HUES48 (cell line): ENCODE measurements around the gene LACRT.

ENCODE experiments used
- H3K27ac ChIP-seq: one replicate; pipeline ENCODE4 v1.7.0; 2013; ENCODE audit warnings: low read depth, low read length, inconsistent platforms
- H3K27me3 ChIP-seq: 2 replicates; pipeline ENCODE4 v1.6.1; 2013; ENCODE audit warnings: mild to moderate bottlenecking, low read length; ENCODE audit not compliant: control insufficient read depth, insufficient read depth
- H3K36me3 ChIP-seq: 2 replicates; pipeline ENCODE4 v1.6.1; 2013; ENCODE audit warnings: low read length; ENCODE audit not compliant: control insufficient read depth, insufficient read depth
- H3K4me1 ChIP-seq: 2 replicates; pipeline ENCODE4 v1.6.1; 2013; ENCODE audit warnings: mild to moderate bottlenecking, low read length; ENCODE audit not compliant: control insufficient read depth, insufficient read depth
- H3K4me3 ChIP-seq: 2 replicates; pipeline ENCODE4 v1.5.1; 2013; ENCODE audit warnings: mild to moderate bottlenecking, low read depth, low read length
- H3K9ac ChIP-seq: 2 replicates; pipeline ENCODE4 v1.6.1; 2013; ENCODE audit warnings: mild to moderate bottlenecking, low read depth, low read length, moderate library complexity
- H3K9me3 ChIP-seq: 2 replicates; pipeline ENCODE4 v1.6.1; 2013; ENCODE audit warnings: low read length; ENCODE audit not compliant: control insufficient read depth, insufficient read depth

LACRT gene

GRCh38 chr12:54602661-54603060, 32.0 kb downstream of the LACRT start:
- Histone ChIP-seq H3K27me3 (peaks cover 9% of the 10 kb centered on the region), H3K9ac (no peak overlapping the region), H3K4me1 (no peaks in the 10 kb centered on the region), H3K36me3 (no peaks in the 10 kb centered on the region), H3K27ac (no peak overlapping the region), H3K4me3 (no peak overlapping the region), H3K9me3 (no peaks in the 10 kb centered on the region)

- H3K4me3 ChIP-seq = no peak overlapping the region
- H3K9me3 ChIP-seq = no peaks in the 10 kb centered on the region
- no peaks in the 10 kb centered on the region for H3K36me3 ChIP-seq
- peaks cover 6% of the 10 kb centered on the region for H3K27me3 ChIP-seq
- no peak overlapping the region for H3K9ac ChIP-seq
- H3K27ac ChIP-seq = no peak overlapping the region
- no peaks in the 10 kb centered on the region for H3K4me1 ChIP-seq
These were observed 32.9 kb downstream of the LACRT start for GRCh38 chr12:54601841-54602240.

- H3K4me3 ChIP-seq = no peak overlapping the region
- no peaks in the 10 kb centered on the region for H3K4me1 ChIP-seq
- no peak overlapping the region for H3K27ac ChIP-seq
- H3K27me3 ChIP-seq = peaks cover 22% of the 10 kb centered on the region
- no peaks in the 10 kb centered on the region for H3K9me3 ChIP-seq
- no peaks in the 10 kb centered on the region for H3K36me3 ChIP-seq
- H3K9ac ChIP-seq = no peak overlapping the region
These were observed 35.7 kb downstream of the LACRT start for GRCh38 chr12:54598970-54599369.

GRCh38 chr12:54596526-54596946, 38.2 kb downstream of the LACRT start:
- Histone ChIP-seq H3K36me3 (no peaks in the 10 kb centered on the region), H3K9me3 (no peaks in the 10 kb centered on the region), H3K27me3 (peaks cover 42% of the 10 kb centered on the region), H3K4me1 (no peaks in the 10 kb centered on the region), H3K9ac (no peak overlapping the region), H3K27ac (no peak overlapping the region), H3K4me3 (no peak overlapping the region)

GRCh38 chr12:54595471-54595870, 39.2 kb downstream of the LACRT start:
- peaks cover 4% of the 10 kb centered on the region; the same call in 1 of the 2 replicates for H3K4me1 ChIP-seq
- H3K4me3 ChIP-seq = no peak overlapping the region
- H3K27ac ChIP-seq = no peak overlapping the region
- H3K36me3 ChIP-seq = no peaks in the 10 kb centered on the region
- H3K9me3 ChIP-seq = no peaks in the 10 kb centered on the region
- H3K27me3 ChIP-seq = peaks cover 52% of the 10 kb centered on the region
- no peak overlapping the region for H3K9ac ChIP-seq

- Histone ChIP-seq H3K9ac (no peak overlapping the region), H3K4me1 (peaks cover 21% of the 10 kb centered on the region), H3K27me3 (peaks cover 69% of the 10 kb centered on the region), H3K27ac (no peak overlapping the region), H3K9me3 (no peaks in the 10 kb centered on the region), H3K4me3 (no peak overlapping the region), H3K36me3 (no peaks in the 10 kb centered on the region)
These were observed 41.0 kb downstream of the LACRT start for GRCh38 chr12:54593725-54594124.

- no peak overlapping the region for H3K27ac ChIP-seq
- no peaks in the 10 kb centered on the region for H3K9me3 ChIP-seq
- no peak overlapping the region for H3K4me3 ChIP-seq
- H3K27me3 ChIP-seq = peaks cover 73% of the 10 kb centered on the region
- H3K4me1 ChIP-seq = peaks cover 21% of the 10 kb centered on the region
- H3K36me3 ChIP-seq = no peaks in the 10 kb centered on the region
- no peak overlapping the region for H3K9ac ChIP-seq
These were observed 41.6 kb downstream of the LACRT start for GRCh38 chr12:54593135-54593534.

- no peak overlapping the region for H3K27ac ChIP-seq
- H3K9ac ChIP-seq = no peak overlapping the region
- peaks cover 81% of the 10 kb centered on the region for H3K27me3 ChIP-seq
- H3K9me3 ChIP-seq = no peaks in the 10 kb centered on the region
- no peak overlapping the region for H3K4me3 ChIP-seq
- peaks cover 26% of the 10 kb centered on the region for H3K4me1 ChIP-seq
- no peaks in the 10 kb centered on the region for H3K36me3 ChIP-seq
These were observed 42.4 kb downstream of the LACRT start for GRCh38 chr12:54592316-54592715.

GRCh38 chr12:54590978-54591591, 43.6 kb downstream of the LACRT start:
- Histone ChIP-seq H3K4me3 (no peak overlapping the region), H3K36me3 (no peaks in the 10 kb centered on the region), H3K27ac (no peak overlapping the region), H3K27me3 (peaks cover 90% of the 10 kb centered on the region), H3K9ac (no peak overlapping the region), H3K9me3 (no peaks in the 10 kb centered on the region), H3K4me1 (peaks cover 28% of the 10 kb centered on the region)

GRCh38 chr12:54589964-54590363, 44.7 kb downstream of the LACRT start:
- Histone ChIP-seq H3K27me3 (peaks cover 79% of the 10 kb centered on the region), H3K27ac (no peak overlapping the region), H3K4me1 (peaks cover 28% of the 10 kb centered on the region), H3K36me3 (no peaks in the 10 kb centered on the region), H3K4me3 (no peak overlapping the region), H3K9me3 (no peaks in the 10 kb centered on the region), H3K9ac (no peak overlapping the region)

GRCh38 chr12:54588890-54589267, 45.8 kb downstream of the LACRT start:
- Histone ChIP-seq H3K27me3 (peaks cover 68% of the 10 kb centered on the region), H3K4me3 (peak overlapping the region; percentile 67), H3K4me1 (peaks cover 28% of the 10 kb centered on the region), H3K9ac (no peak overlapping the region), H3K27ac (no peak overlapping the region), H3K9me3 (no peaks in the 10 kb centered on the region), H3K36me3 (no peaks in the 10 kb centered on the region)
